GM18505 (cell line): ENCODE measurements around the gene TFDP1.

ENCODE experiments used
- ATAC-seq: cut with Tn5 transposase; IDR thresholded peaks from one replicate; pipeline ENCODE4 v1.9.1; 2021; ENCODE audit not compliant: unreplicated experiment
- POLR2A ChIP-seq: IDR thresholded peaks from 4 replicates; pipeline ENCODE4 v1.6.1; 2011; ENCODE audit warnings: borderline replicate concordance; ENCODE audit not compliant: insufficient read depth, insufficient read length; ENCODE audit errors: extremely low read depth

Gene TFDP1

DNA sequence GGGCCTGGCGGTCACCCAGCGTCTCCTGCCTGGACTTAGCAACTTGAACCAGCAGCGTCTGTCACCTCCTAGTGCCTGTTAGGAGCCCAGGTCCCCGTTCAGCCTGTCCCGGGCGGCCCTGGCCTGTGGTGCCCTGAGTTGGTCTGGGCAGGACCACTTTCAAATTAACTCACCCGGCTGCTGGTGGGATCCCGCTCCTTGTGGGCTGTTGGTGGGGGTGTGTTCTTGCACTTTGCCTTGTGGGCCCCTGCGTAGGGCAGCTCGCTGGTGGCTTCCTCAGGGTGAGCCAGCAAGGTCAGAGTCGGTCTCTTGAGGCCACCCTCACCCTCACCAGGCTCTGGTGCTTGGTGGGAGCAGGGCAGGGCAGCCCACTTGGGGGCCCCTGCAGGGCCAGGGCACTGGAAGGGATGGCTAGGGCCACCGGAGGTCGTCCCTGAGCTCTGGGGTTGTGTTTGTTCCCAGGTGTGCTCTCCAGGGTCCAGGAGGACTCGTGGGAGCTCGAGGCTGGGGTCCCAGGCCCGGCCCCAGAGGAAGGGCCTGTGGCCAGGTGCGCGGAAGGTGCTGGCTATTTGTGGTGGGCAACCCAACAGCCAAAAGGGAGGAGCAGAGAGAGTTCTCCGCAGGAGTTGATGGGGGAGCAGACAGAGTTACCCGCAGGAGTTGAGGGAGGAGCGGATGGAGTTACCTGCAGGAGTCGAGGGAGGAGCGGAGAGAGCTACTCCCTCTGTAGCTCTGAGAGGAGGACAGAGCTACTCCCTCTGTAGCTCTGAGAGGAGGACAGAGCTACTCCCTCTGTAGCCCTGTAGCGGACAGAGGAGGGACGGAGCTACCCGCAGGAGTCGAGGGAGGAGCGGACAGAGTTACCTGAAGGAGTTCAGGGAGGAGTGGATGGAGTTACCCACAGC is 16.9 kb downstream of the TFDP1 start:
- TF ChIP-seq POLR2A, result no peak
- ATAC-seq, result no peak

DNA sequence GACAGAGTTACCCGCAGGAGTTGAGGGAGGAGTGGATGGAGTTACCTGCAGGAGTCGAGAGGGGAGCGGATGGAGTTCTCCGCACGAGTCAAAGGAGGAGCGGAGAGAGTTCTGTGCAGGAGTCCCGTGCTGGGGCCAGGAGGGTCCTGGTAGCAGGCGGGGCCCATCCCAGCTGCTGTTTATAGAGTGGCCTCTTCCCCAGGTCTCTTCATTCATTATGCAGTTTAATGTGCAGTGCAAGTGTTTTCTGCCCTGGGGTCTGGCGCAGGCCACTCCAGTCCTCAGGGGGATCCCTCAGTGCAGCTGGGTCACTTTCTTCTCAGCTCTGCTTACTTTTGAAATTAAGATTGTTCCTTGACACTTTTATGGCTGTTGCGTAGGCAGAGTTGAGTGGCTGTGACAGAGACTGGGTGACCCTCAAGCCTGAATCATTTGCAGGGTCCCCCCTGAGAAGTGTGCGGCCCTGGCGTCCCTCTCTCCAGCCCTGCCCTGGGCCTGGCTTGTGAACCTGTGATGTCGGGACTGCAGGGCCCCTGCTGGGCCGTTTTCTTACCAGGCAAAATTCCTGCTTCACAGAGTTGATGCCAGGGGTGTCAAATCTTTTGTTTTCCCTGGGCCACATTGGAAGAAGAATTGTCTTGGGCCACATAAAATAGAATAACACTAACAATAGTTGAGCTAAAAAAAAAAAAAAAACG is 17.9 kb downstream of the TFDP1 start:
- no peak for TF ChIP-seq POLR2A
- ATAC-seq, result no peak

DNA sequence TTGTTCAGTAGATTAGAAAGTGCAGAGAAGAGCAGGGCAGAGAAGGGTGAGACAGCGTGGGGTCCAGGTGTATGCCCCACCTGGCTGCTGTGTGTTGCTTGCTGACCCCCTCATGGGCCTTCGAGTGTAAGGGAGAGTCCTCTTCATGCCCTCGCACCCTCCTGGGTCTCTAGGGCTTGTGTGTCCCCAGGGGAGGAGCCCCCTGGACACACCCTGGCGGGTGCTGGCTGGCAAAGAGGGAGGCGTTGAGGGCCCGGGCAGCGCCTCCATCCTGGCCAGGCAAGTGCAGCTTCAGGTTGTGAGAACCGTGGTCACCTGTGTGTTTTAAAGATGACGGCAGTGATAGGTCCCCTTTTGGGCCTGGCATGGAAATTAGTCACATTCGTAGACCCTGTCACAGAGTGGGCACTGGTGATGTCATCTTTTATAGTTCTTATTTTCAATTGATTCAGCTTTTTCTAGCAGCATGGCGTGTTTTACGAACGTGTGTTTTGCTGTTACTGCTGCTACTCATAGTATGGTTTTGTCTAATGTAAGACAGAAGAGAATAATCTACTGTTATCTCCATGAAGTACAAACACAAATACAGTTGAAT is 18.7 kb downstream of the TFDP1 start:
- TF ChIP-seq POLR2A, result no peak
- no peak for ATAC-seq

DNA sequence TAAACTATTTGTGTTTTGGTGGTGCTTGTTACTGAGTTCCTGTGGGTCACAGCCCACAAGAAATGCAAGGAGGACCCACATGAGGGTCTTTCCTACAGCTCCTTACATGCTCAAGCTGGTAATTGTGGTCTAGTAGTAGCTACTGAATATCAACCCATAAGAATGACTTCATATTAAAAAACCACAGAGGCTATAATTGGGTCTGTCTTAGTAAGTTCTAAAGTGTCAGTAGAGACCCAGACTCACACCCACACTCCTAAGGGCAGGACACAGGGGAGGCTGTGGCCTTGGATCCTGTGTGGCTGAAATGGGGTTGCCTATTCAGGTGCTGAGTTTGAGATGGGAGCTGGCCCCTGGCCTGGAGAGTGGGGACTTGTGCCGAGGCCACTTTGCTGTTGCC is 19.6 kb downstream of the TFDP1 start:
- no peak for ATAC-seq

DNA sequence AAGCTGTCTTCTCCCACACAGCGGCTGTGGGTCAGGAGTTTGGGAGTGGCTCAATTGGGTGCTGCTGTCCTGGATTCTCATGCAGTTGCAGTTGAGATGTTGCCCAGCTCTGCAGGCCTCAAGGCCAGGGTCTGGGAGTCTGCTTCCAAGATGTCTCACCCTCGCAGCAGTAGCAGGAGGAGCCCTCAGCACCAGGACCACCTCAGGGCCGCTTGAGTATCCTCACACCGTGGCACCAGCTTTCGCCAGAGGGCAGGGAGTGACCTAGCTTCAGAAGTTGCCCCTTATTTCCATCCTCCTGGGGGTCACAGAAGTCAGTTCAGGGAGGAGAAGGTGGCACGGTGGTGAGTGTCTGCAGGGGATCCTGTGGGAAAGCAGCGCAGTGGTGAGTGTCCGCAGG is 20.9 kb downstream of the TFDP1 start:
- no peak for ATAC-seq
- no peak for TF ChIP-seq POLR2A

More for the DNA sequence above, 19.6 kb downstream of the TFDP1 start:
- TF ChIP-seq POLR2A, result no peak

DNA sequence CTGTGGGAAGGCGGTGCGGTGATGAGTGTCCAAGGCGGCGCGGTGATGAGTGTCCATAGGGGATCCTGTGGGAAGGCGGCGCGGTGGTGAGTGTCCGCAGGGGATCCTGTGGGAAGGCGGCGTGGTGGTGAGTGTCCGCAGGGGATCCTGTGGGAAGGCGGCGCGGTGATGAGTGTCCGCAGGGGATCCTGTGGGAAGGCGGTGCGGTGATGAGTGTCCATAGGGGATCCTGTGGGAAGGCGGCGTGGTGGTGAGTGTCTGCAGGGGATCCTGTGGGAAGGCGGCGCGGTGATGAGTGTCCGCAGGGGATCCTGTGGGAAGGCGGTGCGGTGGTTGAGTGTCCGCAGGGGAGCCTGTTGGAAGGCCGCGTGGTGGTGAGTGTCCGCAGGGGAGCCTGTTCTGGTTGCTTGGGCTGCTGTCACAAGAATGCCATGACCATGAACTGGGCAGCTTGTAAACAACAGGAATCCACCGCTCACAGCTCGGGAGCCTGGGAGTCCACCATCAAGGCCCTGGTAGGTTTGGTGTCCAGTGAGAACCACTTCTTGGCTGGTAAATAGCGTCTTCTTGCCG is 21.4 kb downstream of the TFDP1 start:
- ATAC-seq, result no peak

DNA sequence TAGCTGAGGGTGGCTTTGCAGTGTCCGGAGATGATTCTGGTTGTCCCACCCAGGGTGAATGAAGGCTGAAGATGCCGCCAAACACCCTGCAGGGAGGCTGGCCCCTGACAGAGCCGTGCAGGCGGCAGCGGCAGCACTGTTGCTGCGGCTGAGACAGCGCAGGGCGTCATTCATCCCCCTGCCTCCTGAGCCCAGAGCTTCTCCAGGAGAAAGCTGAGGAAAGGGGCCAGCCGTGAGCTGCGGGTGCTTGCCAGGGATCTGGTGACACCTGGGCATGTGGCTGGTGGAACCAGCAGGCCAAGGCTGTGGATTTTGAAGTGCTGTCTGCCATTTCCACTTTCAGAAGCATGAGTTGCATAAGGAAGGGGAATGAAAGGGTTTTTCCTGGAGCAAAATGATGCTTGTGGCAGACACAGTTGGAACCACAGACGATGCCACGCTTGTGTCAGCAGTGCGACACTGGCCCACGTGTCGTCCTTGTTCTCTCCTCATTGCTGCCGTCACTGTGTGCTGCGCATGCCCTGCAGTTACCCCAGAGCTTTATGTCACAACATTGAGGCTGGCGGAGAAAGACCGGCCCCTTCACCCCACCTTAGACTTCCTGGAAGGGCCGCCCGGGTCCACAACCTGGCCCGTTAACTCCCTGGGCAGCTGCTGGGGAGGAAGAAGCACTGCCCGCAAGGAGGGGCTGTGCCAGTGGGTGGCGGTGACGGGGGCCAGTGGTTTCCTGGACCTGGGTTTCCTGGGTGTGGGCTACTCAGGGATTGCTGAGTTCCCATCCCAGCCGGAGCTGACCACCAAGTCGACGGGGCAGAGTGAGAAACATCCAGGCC is 22.7 kb downstream of the TFDP1 start:
- no peak for TF ChIP-seq POLR2A

More for the DNA sequence above, 21.4 kb downstream of the TFDP1 start:
- no peak for TF ChIP-seq POLR2A

DNA sequence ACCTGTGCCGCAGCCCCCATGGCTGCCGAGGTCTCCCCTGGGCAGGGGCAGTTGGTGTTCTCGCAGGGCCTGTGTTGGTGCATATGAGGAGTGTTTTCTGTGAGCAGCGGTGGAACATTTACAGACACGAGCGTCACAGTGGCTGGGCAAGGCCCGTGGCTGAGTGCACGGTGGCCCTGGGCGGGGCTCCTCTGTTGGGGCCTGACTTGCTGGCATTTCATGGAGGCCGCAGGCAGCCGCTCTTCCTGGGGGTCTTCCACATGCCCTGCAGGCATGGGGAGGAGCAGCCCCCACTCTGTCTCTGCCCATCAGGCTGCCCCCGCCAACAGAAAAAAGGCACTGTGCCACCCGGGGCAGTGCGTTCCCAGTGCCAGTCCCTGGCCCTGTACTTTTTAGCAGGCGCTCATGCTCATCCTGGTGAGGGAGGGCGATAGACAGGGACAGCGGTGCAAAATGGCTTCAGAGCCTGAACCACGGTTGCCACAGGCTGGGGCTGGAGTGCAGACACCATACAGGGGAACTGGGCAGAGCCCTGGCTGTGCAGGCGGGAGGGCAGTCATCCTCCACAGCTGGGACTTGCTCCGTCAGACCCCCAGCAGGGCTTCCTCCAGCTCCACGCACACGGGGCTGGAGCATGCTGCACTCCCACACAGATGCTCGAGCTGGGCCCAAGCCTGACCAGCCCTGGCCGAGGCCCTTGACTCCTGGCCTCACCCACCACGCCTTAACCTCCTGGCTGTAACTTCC is 23.5 kb downstream of the TFDP1 start:
- no peak for TF ChIP-seq POLR2A
- ATAC-seq, result no peak

More for the DNA sequence above, 22.7 kb downstream of the TFDP1 start:
- no peak for ATAC-seq

DNA sequence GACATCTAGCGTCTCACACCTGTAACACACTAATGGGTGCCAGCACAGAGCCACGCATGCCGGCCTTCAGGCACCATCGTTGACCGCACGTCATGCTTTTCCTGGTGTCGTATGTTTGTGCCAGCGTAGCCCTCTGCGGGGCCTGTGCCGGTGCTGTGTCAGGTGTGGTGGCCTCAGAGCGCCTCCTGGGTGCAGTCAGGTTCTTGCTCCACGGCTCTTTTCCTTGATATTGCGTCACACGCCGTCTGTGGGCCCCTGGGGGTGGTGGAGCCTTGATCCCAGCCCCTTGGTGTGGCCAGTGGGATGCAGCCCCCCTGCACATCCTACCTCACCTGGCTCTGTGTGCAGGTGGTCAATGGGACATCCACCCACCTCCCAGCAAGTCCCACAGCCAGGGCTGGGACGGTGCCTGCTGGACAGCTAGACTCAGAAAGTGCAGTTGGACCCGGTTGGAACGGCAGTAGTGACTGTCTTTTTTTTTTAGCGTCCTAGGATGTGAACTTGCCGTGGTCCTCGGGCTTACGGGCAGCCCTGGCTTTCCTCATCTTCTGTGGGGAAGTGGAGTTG is 24.5 kb downstream of the TFDP1 start:
- no peak for TF ChIP-seq POLR2A
- no peak for ATAC-seq

DNA sequence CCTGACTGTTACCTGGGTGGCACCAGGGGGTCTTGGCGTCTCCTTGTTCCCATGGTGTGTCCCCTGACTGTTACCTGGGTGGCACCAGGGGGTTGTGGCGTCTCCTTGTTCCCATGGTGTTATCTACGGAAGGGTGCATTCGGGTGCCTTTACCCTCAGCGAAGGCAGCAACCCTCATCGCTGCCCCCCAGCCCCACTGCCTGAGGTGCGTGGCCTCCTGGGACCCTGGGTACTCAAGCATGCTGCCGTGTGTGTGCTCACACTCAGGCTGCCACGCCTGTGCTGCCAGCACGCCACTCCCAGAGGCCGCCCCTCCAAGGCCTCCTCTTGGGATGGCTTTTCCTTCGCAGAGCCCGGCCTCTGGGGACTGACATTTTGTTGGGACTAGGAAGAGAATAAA is 25.1 kb downstream of the TFDP1 start:
- TF ChIP-seq POLR2A, result no peak
- ATAC-seq, result no peak

DNA sequence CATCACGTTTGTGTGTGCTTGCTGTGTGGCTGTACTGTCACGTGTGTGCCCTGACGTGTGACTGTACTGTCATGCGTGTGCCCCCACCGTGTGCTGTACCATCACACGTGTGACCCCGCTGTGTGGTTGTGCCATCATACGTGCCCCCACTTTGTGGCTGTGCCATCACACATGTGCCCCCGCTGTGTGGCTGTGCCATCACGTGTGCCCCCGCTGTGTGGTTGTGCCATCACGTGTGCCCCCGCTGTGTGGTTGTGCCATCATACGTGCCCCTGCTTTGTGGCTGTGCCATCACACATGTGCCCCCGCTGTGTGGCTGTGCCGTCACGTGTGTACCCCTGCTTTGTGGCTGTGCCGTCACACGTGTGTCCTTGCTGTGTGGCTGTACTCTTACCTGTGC is 25.7 kb downstream of the TFDP1 start:
- TF ChIP-seq POLR2A, result no peak
- no peak for ATAC-seq

DNA sequence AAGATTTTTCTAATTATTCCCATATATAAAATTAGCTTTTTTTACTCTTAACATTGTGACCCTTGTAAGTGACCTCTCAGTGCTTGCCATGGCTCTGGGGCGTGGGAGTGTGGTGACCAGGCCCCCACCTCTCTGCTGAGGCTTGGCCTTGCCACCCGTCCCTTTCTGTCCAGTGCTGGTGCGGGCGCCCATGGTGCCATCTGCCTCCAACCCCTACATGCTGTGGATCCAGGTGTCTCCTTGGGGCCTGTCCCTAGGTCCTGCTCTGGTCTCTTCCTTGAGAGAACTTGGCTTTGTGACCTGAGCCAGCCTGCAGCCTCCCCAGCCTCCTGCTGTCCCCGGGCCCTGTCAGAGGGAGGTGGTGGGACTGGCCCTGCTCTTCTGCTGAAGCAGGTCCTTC is 27.4 kb downstream of the TFDP1 start:
- ATAC-seq, result no peak
- TF ChIP-seq POLR2A, result no peak

DNA sequence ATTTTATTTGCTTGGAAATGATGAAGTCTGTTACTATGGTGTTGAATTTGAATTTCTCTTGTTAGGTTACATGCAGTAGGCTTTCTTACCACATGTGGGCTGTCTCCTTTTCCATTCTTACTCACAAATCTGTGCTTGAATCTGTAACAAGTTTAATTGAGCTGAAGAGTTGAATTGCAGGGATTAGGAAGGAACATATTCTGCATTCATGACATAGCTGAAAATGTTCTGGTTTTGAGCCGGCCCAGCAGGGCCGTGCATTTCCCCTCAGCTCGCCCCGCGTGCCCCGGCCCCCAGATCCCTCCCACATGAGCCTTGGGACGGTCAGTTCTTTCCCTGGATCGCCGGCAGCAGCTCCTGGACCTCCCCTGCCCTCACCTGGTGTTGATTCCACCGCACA is 28.1 kb downstream of the TFDP1 start:
- no peak for ATAC-seq
- TF ChIP-seq POLR2A, result no peak
